HCT116 (cell line): ENCODE measurements around the gene ZNF367. TPM values are rescaled to one million over a fixed set of nuclear protein-coding genes. Genes with fewer than 3 reads are reported as not detected.

Source experiments
- ATAC-seq: fragments of 200-7000 bp; cut with Tn5 transposase; 2 replicates; pipeline ENCODE4 v1.9.1; 2020; ENCODE audit warnings: mild to moderate bottlenecking, moderate library complexity
- BruUV-seq: library from RNA; stranded (reverse); fragments of 400-500 nt; replicated peaks from 2 replicates; lab custom pipeline; 2021; lab: Mats Ljungman, UMichigan
- CTCF ChIA-PET: fragments of 300-600 bp; sonication (Branson Sonifier 250); formaldehyde crosslinking; loops from one replicate; lab custom pipeline; 2021; ENCODE audit warnings: antibody characterized with exemption; lab: Charles Lee
- POLR2A ChIA-PET: fragments of 300-600, 350-600 bp; sonication (Branson Sonifier 250); formaldehyde crosslinking; loops from one replicate; lab custom pipeline; 2021; ENCODE audit warnings: antibody characterized with exemption; lab: Charles Lee
- RAD21 ChIA-PET, 2 experiments: fragments of 300-600 bp; sonication (Branson Sonifier 250); formaldehyde crosslinking; loops; one replicate each; lab custom pipeline; 2023; ENCODE audit warnings: low total read pairs in 2 of 2; ENCODE audit not compliant: uncharacterized antibody in 2 of 2, unreplicated experiment in 2 of 2, low non-redundant PET in 1 of 2; lab: Charles Lee
- DNase-seq: peaks from one replicate; pipeline ENCODE4 v3.0.0-alpha.2; 2010; ENCODE audit warnings: low read depth, low spot score
- H2AFZ ChIP-seq: fragments of 200-600 bp; shearing (Covaris generic), sonication (generic); 2 replicates; pipeline ENCODE4 v1.6.1; 2017; ENCODE audit warnings: low read depth, mixed run types, mixed read lengths, antibody characterized with exemption, low read length; ENCODE audit not compliant: poor library complexity, severe bottlenecking
- H3K27ac ChIP-seq: 2 replicates; pipeline ENCODE4 v1.5.1; 2012; ENCODE audit warnings: low read depth, low read length
- H3K27me3 ChIP-seq: fragments of 200-600 bp; sonication (generic); 2 replicates; pipeline ENCODE4 v1.6.1; 2016; ENCODE audit warnings: mixed run types, low read length, mixed read lengths; ENCODE audit not compliant: insufficient read depth
- H3K36me3 ChIP-seq, 2 experiments: fragments of 200-500 bp in 1 of 2; fragments of 200-600 bp in 1 of 2; sonication (Bioruptor generic) in 1 of 2; sonication (generic) in 1 of 2; 2 replicates each; pipeline versions ENCODE4 v1.5.1 to v1.6.1; 2014 to 2016; ENCODE audit warnings: low read length in 2 of 2, inconsistent platforms in 1 of 2, mixed read lengths in 1 of 2, mixed run types in 1 of 2; ENCODE audit not compliant: insufficient read depth in 2 of 2, control insufficient read depth in 1 of 2
- H3K4me1 ChIP-seq, 2 experiments: fragments of 200-600 bp in 1 of 2; sonication (generic) in 1 of 2; 2 replicates each; pipeline versions ENCODE4 v1.5.1 to v1.6.1; 2012 to 2017; ENCODE audit warnings: low read length in 2 of 2, inconsistent platforms in 1 of 2, mild to moderate bottlenecking in 1 of 2, mixed read lengths in 1 of 2, mixed run types in 1 of 2, moderate library complexity in 1 of 2; ENCODE audit not compliant: insufficient read depth in 2 of 2, control insufficient read depth in 1 of 2
- H3K4me2 ChIP-seq: fragments of 200-600 bp; sonication (generic); 2 replicates; pipeline ENCODE4 v1.6.1; 2017; ENCODE audit warnings: mixed run types, low read length, mixed read lengths
- H3K4me3 ChIP-seq, 2 experiments: fragments of 200-600 bp in 1 of 2; sonication (generic) in 1 of 2; replicated peaks in 1 of 2; 2 replicates each; pipeline ENCODE4 v1.5.1; 2011 to 2016; ENCODE audit warnings: low read length in 2 of 2, control low read depth in 1 of 2, low read depth in 1 of 2, mild to moderate bottlenecking in 1 of 2, mixed read lengths in 1 of 2, mixed run types in 1 of 2
- H3K79me2 ChIP-seq: fragments of 200-600 bp; sonication (generic); 2 replicates; pipeline ENCODE4 v1.6.1; 2017; ENCODE audit warnings: mild to moderate bottlenecking, mixed run types, low read length, moderate library complexity, mixed read lengths; ENCODE audit not compliant: insufficient read depth
- H3K9ac ChIP-seq: fragments of 200-600 bp; sonication (generic); 2 replicates; pipeline ENCODE4 v1.6.1; 2016; ENCODE audit warnings: low read length, mixed read lengths
- H3K9me2 ChIP-seq: fragments of 200-600 bp; sonication (generic), shearing (Covaris generic); 2 replicates; pipeline ENCODE4 v1.6.1; 2017; ENCODE audit warnings: mixed run types, mild to moderate bottlenecking, moderate library complexity; ENCODE audit not compliant: insufficient read depth
- H3K9me3 ChIP-seq, 2 experiments: fragments of 200-500 bp in 1 of 2; fragments of 200-600 bp in 1 of 2; sonication (Bioruptor generic) in 1 of 2; sonication (generic) in 1 of 2; 2 replicates each; pipeline ENCODE4 v1.6.1; 2014 to 2017; ENCODE audit warnings: low read length in 2 of 2, mixed read lengths in 2 of 2, inconsistent platforms in 1 of 2, low read depth in 1 of 2, mild to moderate bottlenecking in 1 of 2, mixed run types in 1 of 2, moderate library complexity in 1 of 2; ENCODE audit not compliant: control insufficient read depth in 1 of 2, insufficient read depth in 1 of 2
- H4K20me1 ChIP-seq: fragments of 200-600 bp; sonication (generic), shearing (Covaris generic); 2 replicates; pipeline ENCODE4 v1.6.1; 2017; ENCODE audit warnings: mixed run types, mild to moderate bottlenecking, moderate library complexity; ENCODE audit not compliant: insufficient read depth
- CTCF ChIP-seq, 3 experiments: fragments of 200-600 bp in 1 of 3; sonication (generic) in 1 of 3; IDR thresholded peaks in 2 of 3; conservative IDR thresholded peaks in 1 of 3; 2 replicates each; pipeline ENCODE4 v1.5.1; 2012 to 2017; ENCODE audit warnings: low read depth in 2 of 3, low read length in 2 of 3, antibody characterized with exemption in 1 of 3, borderline replicate concordance in 1 of 3, control low read depth in 1 of 3, mild to moderate bottlenecking in 1 of 3, mixed read lengths in 1 of 3, mixed run types in 1 of 3, moderate library complexity in 1 of 3; ENCODE audit not compliant: insufficient read depth in 1 of 3
- EGR1 ChIP-seq: IDR thresholded peaks from 2 replicates; pipeline ENCODE4 v1.6.1; 2012; ENCODE audit warnings: low read depth
- EZH2phosphoT487 ChIP-seq: fragments of 200-600 bp; IDR thresholded peaks from 2 replicates; pipeline ENCODE4 v1.6.1; 2018; ENCODE audit warnings: antibody characterized with exemption, borderline replicate concordance
- MAX ChIP-seq: IDR thresholded peaks from 2 replicates; pipeline ENCODE4 v1.6.1; 2012
- SIN3A ChIP-seq: IDR thresholded peaks from 2 replicates; pipeline ENCODE4 v1.6.1; 2012; ENCODE audit warnings: low read depth
- ZBTB33 ChIP-seq: IDR thresholded peaks from 2 replicates; pipeline ENCODE4 v1.6.1; 2011; ENCODE audit warnings: mild to moderate bottlenecking, low read length, moderate library complexity; ENCODE audit not compliant: insufficient replicate concordance; ENCODE audit errors: extremely low read depth
- ZFX ChIP-seq: fragments of 450-650 bp; IDR thresholded peaks from 2 replicates; pipeline ENCODE4 v1.6.1; 2017
- intact Hi-C: fragments of 100-400 bp; cut with micrococcal nuclease; formaldehyde crosslinking; loops from 2 replicates; pipeline ENCODE4 v1.10.0; 2022
- total RNA-seq: library from RNA; stranded (reverse); gene quantifications from one replicate; pipeline ENCODE4 v1.2.1, GENCODE V29; 2021; ENCODE audit not compliant: unreplicated experiment

ZNF367 gene
- total RNA-seq, 1 experiment from 2014 or later = 18.1 TPM

GRCh38 chr9:96394832-96395496 is 23.2 kb downstream of the ZNF367 start:
- DNase-seq (no peak), ATAC-seq (no peak)
- no peaks in the 10 kb centered on the region for H4K20me1 ChIP-seq
- peaks cover 12 to 32% of the 10 kb centered on the region in 2 experiments; a peak in 3 of 4 replicates for H3K36me3 ChIP-seq
- H3K79me2 ChIP-seq = peaks cover 49% of the 10 kb centered on the region
- TF ChIP-seq EGR1 = no peak
- no peak for TF ChIP-seq CTCF (IDR thresholded peaks at IDR 0.05 in 2 of 3, conservative IDR thresholded peaks at IDR 0.05 in 1 of 3; ENCODE audit: borderline replicate concordance in 1 of 3, insufficient read depth in 1 of 3, low read depth in 2 of 3, low read length in 2 of 3)
- TF ChIP-seq SIN3A = no peak
- TF ChIP-seq ZBTB33 = no peak
- TF ChIP-seq MAX = no peak
- TF ChIP-seq EZH2phosphoT487 = no peak
- no peak for TF ChIP-seq ZFX
- H3K4me2 ChIP-seq = no peak overlapping the region
- intact Hi-C loops = no loop called here
- POLR2A ChIA-PET = interaction anchor here (0.6 kb wide), 1 partner anchor 13 kb away, joined by 3 read pairs; no protein-coding TSS in a partner anchor
- no TSS peak for BruUV-seq
- no peak overlapping the region for H3K9ac ChIP-seq
- H3K9me3 ChIP-seq = no peaks in the 10 kb centered on the region
- peaks cover 0 to 2% of the 10 kb centered on the region in 2 experiments; a peak in 1 of 4 replicates for H3K4me1 ChIP-seq
- RAD21 ChIA-PET = no interaction called here
- no peak overlapping the region for H3K4me3 ChIP-seq
- no peak overlapping the region for H3K27ac ChIP-seq
- H3K27me3 ChIP-seq = no peaks in the 10 kb centered on the region
- no peaks in the 10 kb centered on the region for H3K9me2 ChIP-seq
- CTCF ChIA-PET = no interaction called here
- H2AFZ ChIP-seq = no peak overlapping the region
